CD4-positive, alpha-beta T cell (primary cell): ENCODE measurements around the gene PANK3. TPM values are rescaled to one million over a fixed set of nuclear protein-coding genes. Genes with fewer than 3 reads are reported as not detected.
"Not testable (repeated sequence)": the region's sequence is repeated elsewhere in the genome, so short reads cannot be mapped to it uniquely, and the experiment has no call there.

Source experiments
- ATAC-seq: fragments of 200-7000 bp; cut with Tn5 transposase; one replicate; pipeline ENCODE4 v1.10.0; 2022; ENCODE audit warnings: mild to moderate bottlenecking; ENCODE audit not compliant: poor library complexity
- CTCF ChIA-PET: fragments of 350-600 bp; sonication (Branson Sonifier 250); formaldehyde crosslinking; loops from one replicate; lab custom pipeline; 2021; ENCODE audit warnings: antibody characterized with exemption, inconsistent platforms; lab: Charles Lee
- POLR2A ChIA-PET: fragments of 350-600 bp; sonication (Branson Sonifier 250); formaldehyde crosslinking; loops from one replicate; lab custom pipeline; 2021; ENCODE audit warnings: antibody characterized with exemption, inconsistent platforms; lab: Charles Lee
- DNase-seq, 14 experiments: peaks; one replicate each; pipeline ENCODE4 v3.0.0-alpha.2; 2013 to 2020; ENCODE audit warnings: mixed read lengths in 2 of 14
- H3K27ac ChIP-seq, 2 donors: one replicate each; pipeline versions ENCODE4 v1.5.1 to v1.7.0; 2013; ENCODE audit warnings: low read length in 2 of 2, low read depth in 1 of 2, mild to moderate bottlenecking in 1 of 2
- H3K27me3 ChIP-seq, 2 experiments: 1 replicate in 1 of 2; 2 replicates in 1 of 2; pipeline versions ENCODE4 v1.6.1 to v1.7.0; 2013; ENCODE audit warnings: low read length in 2 of 2, control low read depth in 1 of 2, mild to moderate bottlenecking in 1 of 2, moderate library complexity in 1 of 2; ENCODE audit not compliant: insufficient read depth in 2 of 2, control insufficient read depth in 1 of 2
- H3K36me3 ChIP-seq: one replicate; pipeline ENCODE4 v1.6.1; 2013; ENCODE audit warnings: low read length, control low read depth; ENCODE audit not compliant: insufficient read depth
- H3K4me1 ChIP-seq: one replicate; pipeline ENCODE4 v1.6.1; 2013; ENCODE audit warnings: low read length, control low read depth; ENCODE audit not compliant: insufficient read depth
- H3K4me3 ChIP-seq: one replicate; pipeline ENCODE4 v1.5.1; 2013; ENCODE audit warnings: mild to moderate bottlenecking, low read length, moderate library complexity
- H3K9me3 ChIP-seq, 2 experiments: 1 replicate in 1 of 2; 2 replicates in 1 of 2; pipeline versions ENCODE4 v1.6.1 to v1.7.0; 2013; ENCODE audit warnings: low read length in 2 of 2, mild to moderate bottlenecking in 2 of 2, control low read depth in 1 of 2, moderate library complexity in 1 of 2; ENCODE audit not compliant: control insufficient read depth in 1 of 2, insufficient read depth in 1 of 2
- H3K27ac Mint-ChIP-seq: one replicate; pipeline ENCODE4 v1.8.0; 2020; ENCODE audit warnings: mixed read lengths
- H3K27me3 Mint-ChIP-seq: one replicate; pipeline ENCODE4 v1.8.0; 2021; ENCODE audit warnings: mixed read lengths
- H3K36me3 Mint-ChIP-seq: one replicate; pipeline ENCODE4 v1.8.0; 2021; ENCODE audit warnings: low read depth, mixed read lengths
- H3K4me1 Mint-ChIP-seq: one replicate; pipeline ENCODE4 v1.8.0; 2021; ENCODE audit warnings: low read depth, mixed read lengths
- H3K4me3 Mint-ChIP-seq: one replicate; pipeline ENCODE4 v1.8.0; 2020; ENCODE audit warnings: mild to moderate bottlenecking, mixed read lengths
- H3K9me3 Mint-ChIP-seq: one replicate; pipeline ENCODE4 v1.8.0; 2020; ENCODE audit warnings: mixed read lengths
- intact Hi-C, 2 experiments: fragments of 100-400 bp; cut with DNase I in 1 of 2; cut with micrococcal nuclease in 1 of 2; formaldehyde crosslinking; loops; one replicate each; pipeline versions ENCODE4 v1.15.1 to v1.9.0; 2023 to 2025; cut with DNase I, micrococcal nuclease
- total RNA-seq, 174 experiments: library from RNA in 2 of 174; stranded (reverse) in 2 of 174; gene quantifications; one replicate each; pipeline ENCODE4 v1.2.3 and lab custom pipeline; 2021 to 2026
- TF ChIP-seq, protein P1 (sequence below): fragments of 200-600 bp; IDR thresholded peaks from one replicate; pipeline ENCODE4 v1.8.0; 2022; ENCODE audit warnings: antibody characterized with exemption, mild to moderate bottlenecking

The PANK3 gene
- total RNA-seq, 2 experiments from 2014 or later = 34.2 to 34.7 TPM

DNA sequence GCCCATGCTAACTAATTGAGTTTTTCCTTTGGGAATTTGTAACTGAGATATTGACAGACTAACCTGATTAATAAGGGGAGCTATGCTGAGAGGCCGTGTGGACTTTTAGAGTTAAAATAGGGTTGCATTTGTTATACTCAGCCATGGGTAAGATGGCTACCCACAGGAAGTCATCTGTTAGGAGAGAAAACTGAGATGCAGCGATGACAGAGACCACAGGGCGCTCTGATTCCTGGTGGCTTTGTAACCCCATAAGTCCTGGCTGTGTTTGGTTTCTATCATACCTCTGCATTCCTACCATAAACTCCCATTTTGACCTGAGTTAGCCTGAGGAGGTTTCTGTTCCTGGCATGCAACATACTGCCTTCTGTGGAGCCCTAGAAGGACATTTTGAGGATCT lies 19.5 kb upstream of the PANK3 start:
- peaks cover 41% of the 10 kb centered on the region for H3K27me3 Mint-ChIP-seq

DNA sequence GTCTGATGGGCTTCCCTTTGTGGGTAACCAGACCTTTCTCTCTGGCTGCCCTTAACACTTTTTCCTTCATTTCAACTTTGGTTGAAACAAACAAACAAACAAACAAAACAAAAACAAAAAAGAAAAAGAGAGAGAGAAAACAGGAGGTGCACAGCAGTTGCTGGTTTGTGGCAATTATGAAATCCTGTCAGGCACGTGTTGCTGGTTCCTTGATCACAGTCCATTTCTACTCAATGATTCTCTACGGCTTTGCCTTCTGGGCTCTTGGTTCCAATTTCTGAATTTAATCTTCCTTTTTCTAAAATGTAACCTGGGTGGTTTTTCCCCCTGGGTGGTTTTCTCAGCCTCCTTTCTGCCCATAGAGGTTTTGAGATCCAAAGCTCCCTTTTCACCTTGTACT lies 17.8 kb upstream of the PANK3 start:
- intact Hi-C loops = no loop called here
- no peaks in the 10 kb centered on the region for H3K36me3 ChIP-seq
- TF ChIP-seq, protein P1, sequence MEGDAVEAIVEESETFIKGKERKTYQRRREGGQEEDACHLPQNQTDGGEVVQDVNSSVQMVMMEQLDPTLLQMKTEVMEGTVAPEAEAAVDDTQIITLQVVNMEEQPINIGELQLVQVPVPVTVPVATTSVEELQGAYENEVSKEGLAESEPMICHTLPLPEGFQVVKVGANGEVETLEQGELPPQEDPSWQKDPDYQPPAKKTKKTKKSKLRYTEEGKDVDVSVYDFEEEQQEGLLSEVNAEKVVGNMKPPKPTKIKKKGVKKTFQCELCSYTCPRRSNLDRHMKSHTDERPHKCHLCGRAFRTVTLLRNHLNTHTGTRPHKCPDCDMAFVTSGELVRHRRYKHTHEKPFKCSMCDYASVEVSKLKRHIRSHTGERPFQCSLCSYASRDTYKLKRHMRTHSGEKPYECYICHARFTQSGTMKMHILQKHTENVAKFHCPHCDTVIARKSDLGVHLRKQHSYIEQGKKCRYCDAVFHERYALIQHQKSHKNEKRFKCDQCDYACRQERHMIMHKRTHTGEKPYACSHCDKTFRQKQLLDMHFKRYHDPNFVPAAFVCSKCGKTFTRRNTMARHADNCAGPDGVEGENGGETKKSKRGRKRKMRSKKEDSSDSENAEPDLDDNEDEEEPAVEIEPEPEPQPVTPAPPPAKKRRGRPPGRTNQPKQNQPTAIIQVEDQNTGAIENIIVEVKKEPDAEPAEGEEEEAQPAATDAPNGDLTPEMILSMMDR = no peak
- no peak overlapping the region for H3K27ac ChIP-seq
- peaks cover 41% of the 10 kb centered on the region for H3K27me3 Mint-ChIP-seq
- H3K36me3 Mint-ChIP-seq = no peaks in the 10 kb centered on the region
- H3K27me3 ChIP-seq = peaks cover 7% of the 10 kb centered on the region in 2 experiments
- H3K27ac Mint-ChIP-seq = no peak overlapping the region
- H3K4me3 ChIP-seq = no peak overlapping the region
- H3K4me1 Mint-ChIP-seq = no peaks in the 10 kb centered on the region
- no peak overlapping the region for H3K4me3 Mint-ChIP-seq
- ATAC-seq (no peak), DNase-seq (no peak)
- no peaks in the 10 kb centered on the region for H3K4me1 ChIP-seq
- ChIA-PET POLR2A (no interaction called here), CTCF (interaction anchor here (0.7 kb wide), 1 partner anchor 928 kb away, joined by 3 read pairs; no protein-coding TSS in a partner anchor)
- H3K9me3 Mint-ChIP-seq = no peaks in the 10 kb centered on the region
- H3K9me3 ChIP-seq = no peaks in the 10 kb centered on the region

More for the DNA sequence above, 19.5 kb upstream of the PANK3 start:
- Mint-ChIP-seq H3K36me3 (no peaks in the 10 kb centered on the region), H3K27ac (no peak overlapping the region), H3K9me3 (no peaks in the 10 kb centered on the region), H3K4me1 (no peaks in the 10 kb centered on the region), H3K4me3 (no peak overlapping the region)
- ChIA-PET POLR2A (no interaction called here), CTCF (no interaction called here)
- DNase-seq (no peak), ATAC-seq (no peak)
- no peaks in the 10 kb centered on the region for H3K4me1 ChIP-seq
- TF ChIP-seq, protein P1 = no peak
- H3K4me3 ChIP-seq = no peak overlapping the region
- no peak overlapping the region for H3K27ac ChIP-seq
- H3K36me3 ChIP-seq = no peaks in the 10 kb centered on the region
- no peaks in the 10 kb centered on the region for H3K9me3 ChIP-seq
- intact Hi-C loops = no loop called here
- peaks cover 7% of the 10 kb centered on the region in 2 experiments for H3K27me3 ChIP-seq

DNA sequence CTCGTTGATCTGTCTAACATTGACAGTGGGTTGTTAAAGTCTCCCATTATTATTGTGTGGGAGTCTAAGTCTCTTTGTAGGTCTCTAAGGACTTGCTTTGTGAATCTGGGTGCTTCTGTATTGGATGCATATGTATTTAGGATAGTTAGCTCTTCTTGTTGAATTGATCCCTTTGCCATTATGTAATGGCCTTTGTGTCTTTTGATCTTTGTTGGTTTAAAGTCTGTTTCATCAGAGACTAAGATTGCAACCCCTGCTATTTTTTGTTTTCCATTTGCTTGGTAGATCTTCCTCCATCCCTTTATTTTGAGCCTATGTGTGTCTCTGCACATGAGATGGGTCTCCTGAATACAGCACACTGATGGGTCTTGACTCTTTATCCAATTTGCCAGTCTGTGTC lies 17.0 kb upstream of the PANK3 start:
- H3K4me1 Mint-ChIP-seq, H3K9me3 Mint-ChIP-seq, H3K36me3 ChIP-seq, H3K4me3 ChIP-seq, H3K27me3 ChIP-seq, POLR2A ChIA-PET, CTCF ChIA-PET, H3K9me3 ChIP-seq, DNase-seq, H3K27ac ChIP-seq, ATAC-seq, H3K27ac Mint-ChIP-seq, H3K36me3 Mint-ChIP-seq, H3K4me3 Mint-ChIP-seq, H3K4me1 ChIP-seq, intact Hi-C loops: not testable (repeated sequence)
- peaks cover 41% of the 10 kb centered on the region for H3K27me3 Mint-ChIP-seq

DNA sequence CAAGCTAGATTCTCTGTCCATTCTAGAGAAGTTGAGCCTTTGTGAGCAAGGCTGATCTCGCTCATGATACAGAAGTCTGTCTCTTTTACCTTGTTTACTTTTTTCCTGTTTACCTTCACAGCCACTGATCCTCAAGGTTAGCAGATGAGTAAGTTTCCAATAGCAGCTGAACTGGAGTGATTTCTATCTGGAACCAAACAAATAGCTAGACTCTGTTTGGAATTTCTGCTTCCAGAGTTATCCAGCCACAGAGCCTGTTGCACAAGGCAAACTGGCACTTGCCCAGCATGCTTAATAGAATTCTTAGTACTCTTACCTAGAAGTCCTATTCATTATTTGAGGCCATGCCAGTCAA lies 12.8 kb upstream of the PANK3 start:
- intact Hi-C loops = no loop called here
- Mint-ChIP-seq H3K36me3 (no peaks in the 10 kb centered on the region), H3K27me3 (peaks cover 36% of the 10 kb centered on the region), H3K9me3 (no peaks in the 10 kb centered on the region), H3K27ac (no peak overlapping the region), H3K4me1 (no peaks in the 10 kb centered on the region), H3K4me3 (no peak overlapping the region)
- no peaks in the 10 kb centered on the region for H3K4me1 ChIP-seq
- H3K27ac ChIP-seq = no peak overlapping the region
- no peak overlapping the region for H3K4me3 ChIP-seq
- H3K9me3 ChIP-seq = no peaks in the 10 kb centered on the region
- TF ChIP-seq, protein P1 = no peak
- no peak for ATAC-seq
- no peak for DNase-seq
- POLR2A ChIA-PET = interaction anchor here (1.2 kb wide), 1 partner anchor 12 kb away, joined by 5 read pairs; no protein-coding TSS in a partner anchor
- H3K27me3 ChIP-seq = peaks cover 0 to 6% of the 10 kb centered on the region in 2 experiments
- CTCF ChIA-PET = interaction anchor here (1.2 kb wide), 1 partner anchor 10 kb away, joined by 4 read pairs; no protein-coding TSS in a partner anchor
- H3K36me3 ChIP-seq = no peaks in the 10 kb centered on the region
